ENCODE results near the gene PHF23. TPM values are rescaled to one million over a fixed set of nuclear protein-coding genes. Genes with fewer than 3 reads are reported as not detected.

The PHF23 gene
- total RNA-seq, 1 experiment from 2014 or later = 45.8 TPM

- TF ChIP-seq ARID4B (CRISPR knock-in tag; IDR thresholded peaks at IDR 0.05; ENCODE audit: borderline replicate concordance) (no peak), JAZF1 (CRISPR knock-in tag; IDR thresholded peaks at IDR 0.05) (no peak), AFF4 (CRISPR knock-in tag; IDR thresholded peaks at IDR 0.05; ENCODE audit: borderline replicate concordance) (no peak)
Measured at GRCh38 chr17:7215652-7216180, 23.5 kb downstream of the PHF23 start (continued).

GRCh38 chr17:7215136-7215638 lies 24.1 kb downstream of the PHF23 start:
- no peaks in the 10 kb centered on the region for H3K9me3 Mint-ChIP-seq
- ATAC-seq (peak; percentile 0; the same call in 1 of the 2 replicates), DNase-seq (ENCODE audit: low spot score) (no peak)
- peaks cover 59% of the 10 kb centered on the region for H3K4me1 Mint-ChIP-seq
- ChIA-PET POLR2A (interaction anchor here (0.7 to 1.1 kb wide), 4 partner anchors 14 to 221 kb away, joined by 3 to 6 read pairs (median 4); no protein-coding TSS in a partner anchor), CTCF (interaction anchor here (0.9 to 2.9 kb wide), 12 partner anchors 19 to 189 kb away, joined by 3 to 17 read pairs (median 8); partner anchors contain the start of genes ASGR1, DVL2, SLC2A4 and TMEM256)
- TF ChIP-seq MAX (CRISPR knock-in tag; IDR thresholded peaks at IDR 0.05) (0 out of 2 replicates have a peak, but pooled peaks have one; percentile 23), USF2 (CRISPR knock-in tag; IDR thresholded peaks at IDR 0.05) (no peak), FOXK1 (CRISPR knock-in tag; IDR thresholded peaks at IDR 0.05) (0 out of 2 replicates have a peak, but pooled peaks have one; percentile 41), HMGXB4 (CRISPR knock-in tag; IDR thresholded peaks at IDR 0.05) (no peak), TEAD4 (CRISPR knock-in tag; IDR thresholded peaks at IDR 0.05) (0 out of 2 replicates have a peak, but pooled peaks have one; percentile 66)
- peak overlapping the region; percentile 86 for H3K4me3 Mint-ChIP-seq
- no peaks in the 10 kb centered on the region for H3K36me3 Mint-ChIP-seq
- H3K27ac Mint-ChIP-seq = peak overlapping the region; percentile 92
- peaks cover 4% of the 10 kb centered on the region; the same call in 1 of the 2 replicates for H3K27me3 Mint-ChIP-seq (ENCODE audit: low read depth)
